Measurements from ENCODE around the gene FGD1.

DNA sequence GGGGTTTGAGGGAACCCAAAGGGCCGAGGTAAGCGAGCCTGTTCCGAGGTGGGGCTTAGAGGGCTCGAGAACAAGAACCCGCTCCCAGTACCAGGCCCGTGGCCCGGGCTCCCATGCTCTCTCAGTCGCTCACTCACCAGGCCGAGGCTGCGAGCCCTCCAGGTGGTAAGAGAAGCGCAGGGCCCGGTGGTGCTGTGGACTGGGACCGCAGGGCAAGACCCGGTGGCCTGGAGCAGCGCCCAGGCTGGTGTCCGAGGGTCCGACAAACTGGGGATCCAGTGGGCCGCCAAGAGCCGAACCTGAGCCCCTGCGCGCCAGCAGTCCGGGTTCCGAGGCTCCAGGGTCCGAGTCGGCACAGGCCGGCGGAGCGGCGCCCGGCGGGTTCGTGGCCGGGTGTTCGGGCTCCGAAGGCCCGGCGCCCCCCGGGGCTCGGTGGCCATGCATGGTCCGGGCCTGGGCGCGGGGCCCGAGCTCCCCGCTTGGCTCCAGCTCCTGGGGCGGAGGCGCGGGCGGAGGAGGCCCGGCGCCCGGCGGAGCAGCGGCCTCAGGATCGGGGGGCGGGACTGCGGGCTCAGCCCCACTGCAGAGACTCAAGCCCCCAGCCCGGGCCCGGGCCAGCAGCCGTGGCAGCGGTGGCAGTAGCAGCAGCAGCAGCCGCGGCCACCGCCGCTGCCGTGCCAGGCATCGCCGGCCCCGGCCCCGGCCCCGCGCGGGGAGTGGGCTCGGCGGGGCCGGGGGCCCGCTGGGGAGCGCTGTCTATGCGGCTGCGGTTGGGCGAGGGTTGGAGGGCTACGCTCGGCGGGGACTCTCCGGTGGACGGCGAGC lies 833 bp downstream of the FGD1 start:
- TF ChIP-seq USF2 (IDR thresholded peaks at IDR 0.05; ENCODE audit: low read depth, low read length) (no peak), SMC3 (IDR thresholded peaks at IDR 0.05; ENCODE audit: low read depth, low read length) (no peak), POLR2A (IDR thresholded peaks at IDR 0.05; ENCODE audit: low read depth, low read length) (no peak), RAD21 (IDR thresholded peaks at IDR 0.05; ENCODE audit: low read length) (no peak), MXI1 (IDR thresholded peaks at IDR 0.05; ENCODE audit: borderline replicate concordance, low read depth, low read length) (no peak), CEBPB (IDR thresholded peaks at IDR 0.05; ENCODE audit: low read depth, low read length) (no peak), MAZ (IDR thresholded peaks at IDR 0.05; ENCODE audit: borderline replicate concordance, low read depth, low read length) (no peak), BHLHE40 (IDR thresholded peaks at IDR 0.05; ENCODE audit: low read depth, low read length) (no peak), RFX5 (IDR thresholded peaks at IDR 0.05; ENCODE audit: low read depth, low read length) (no peak)
- TF ChIP-seq, protein P1, sequence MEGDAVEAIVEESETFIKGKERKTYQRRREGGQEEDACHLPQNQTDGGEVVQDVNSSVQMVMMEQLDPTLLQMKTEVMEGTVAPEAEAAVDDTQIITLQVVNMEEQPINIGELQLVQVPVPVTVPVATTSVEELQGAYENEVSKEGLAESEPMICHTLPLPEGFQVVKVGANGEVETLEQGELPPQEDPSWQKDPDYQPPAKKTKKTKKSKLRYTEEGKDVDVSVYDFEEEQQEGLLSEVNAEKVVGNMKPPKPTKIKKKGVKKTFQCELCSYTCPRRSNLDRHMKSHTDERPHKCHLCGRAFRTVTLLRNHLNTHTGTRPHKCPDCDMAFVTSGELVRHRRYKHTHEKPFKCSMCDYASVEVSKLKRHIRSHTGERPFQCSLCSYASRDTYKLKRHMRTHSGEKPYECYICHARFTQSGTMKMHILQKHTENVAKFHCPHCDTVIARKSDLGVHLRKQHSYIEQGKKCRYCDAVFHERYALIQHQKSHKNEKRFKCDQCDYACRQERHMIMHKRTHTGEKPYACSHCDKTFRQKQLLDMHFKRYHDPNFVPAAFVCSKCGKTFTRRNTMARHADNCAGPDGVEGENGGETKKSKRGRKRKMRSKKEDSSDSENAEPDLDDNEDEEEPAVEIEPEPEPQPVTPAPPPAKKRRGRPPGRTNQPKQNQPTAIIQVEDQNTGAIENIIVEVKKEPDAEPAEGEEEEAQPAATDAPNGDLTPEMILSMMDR (conservative IDR thresholded peaks at IDR 0.05; ENCODE audit: low read depth, low read length): no peak
- TF ChIP-seq, protein P2, sequence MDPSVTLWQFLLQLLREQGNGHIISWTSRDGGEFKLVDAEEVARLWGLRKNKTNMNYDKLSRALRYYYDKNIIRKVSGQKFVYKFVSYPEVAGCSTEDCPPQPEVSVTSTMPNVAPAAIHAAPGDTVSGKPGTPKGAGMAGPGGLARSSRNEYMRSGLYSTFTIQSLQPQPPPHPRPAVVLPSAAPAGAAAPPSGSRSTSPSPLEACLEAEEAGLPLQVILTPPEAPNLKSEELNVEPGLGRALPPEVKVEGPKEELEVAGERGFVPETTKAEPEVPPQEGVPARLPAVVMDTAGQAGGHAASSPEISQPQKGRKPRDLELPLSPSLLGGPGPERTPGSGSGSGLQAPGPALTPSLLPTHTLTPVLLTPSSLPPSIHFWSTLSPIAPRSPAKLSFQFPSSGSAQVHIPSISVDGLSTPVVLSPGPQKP (IDR thresholded peaks at IDR 0.05; ENCODE audit: borderline replicate concordance, low read depth, low read length): no peak
